ENCODE data around the gene ST8SIA2.
"Not testable (repeated sequence)": the region's sequence is repeated elsewhere in the genome, so short reads cannot be mapped to it uniquely, and the experiment has no call there.

Gene ST8SIA2

DNA sequence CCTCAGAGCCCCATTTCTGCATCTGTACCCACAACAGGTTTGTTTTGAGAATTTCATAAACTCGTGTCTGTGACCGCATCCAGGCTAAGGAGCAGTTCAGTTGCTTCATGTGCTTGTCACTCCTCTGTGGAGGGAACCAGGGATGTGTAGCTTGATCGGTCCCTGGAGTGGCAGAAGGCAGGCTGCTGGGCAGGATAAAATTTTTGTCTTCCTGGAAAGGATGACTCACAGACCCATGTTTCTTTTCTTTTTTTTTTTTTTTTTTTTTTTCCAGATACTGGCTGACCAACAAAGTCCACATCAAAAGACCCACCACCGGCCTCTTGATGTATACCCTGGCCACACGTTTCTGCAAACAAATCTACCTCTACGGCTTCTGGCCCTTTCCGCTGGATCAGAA lies 70.1 kb downstream of the ST8SIA2 start:
- Mint-ChIP-seq H3K27ac (no peak overlapping the region), H3K36me3 (no peaks in the 10 kb centered on the region), H3K27me3 (no peaks in the 10 kb centered on the region), H3K9me3 (no peaks in the 10 kb centered on the region), H3K4me1 (no peaks in the 10 kb centered on the region), H3K4me3 (no peak overlapping the region)
- no peak for ATAC-seq (replicated peaks)
- DNase-seq = no peak

DNA sequence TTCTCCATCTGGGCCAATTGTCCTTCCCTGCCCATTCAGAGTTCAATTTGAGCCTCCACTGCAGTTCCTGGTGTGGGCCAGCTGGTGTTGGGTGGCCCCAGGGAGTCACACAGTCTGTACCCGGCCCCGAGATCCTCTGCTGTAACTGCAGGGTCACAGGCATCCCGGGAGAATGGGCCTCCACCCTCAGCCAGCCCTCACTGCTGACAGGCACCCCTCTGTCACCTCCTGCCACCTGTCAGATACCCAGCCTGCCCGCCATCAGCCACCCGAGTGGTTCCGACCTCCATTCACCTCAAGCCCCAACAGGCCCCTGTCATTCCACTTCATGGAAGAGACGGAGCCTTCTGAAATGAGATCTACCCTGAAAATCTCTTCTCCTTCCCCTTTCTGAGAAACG lies 73.2 kb downstream of the ST8SIA2 start:
- DNase-seq (no peak), ATAC-seq (replicated peaks) (no peak)
- H3K36me3 Mint-ChIP-seq = no peaks in the 10 kb centered on the region
- H3K4me3 Mint-ChIP-seq = no peak overlapping the region
- H3K27me3 Mint-ChIP-seq = no peaks in the 10 kb centered on the region
- no peaks in the 10 kb centered on the region for H3K9me3 Mint-ChIP-seq
- no peaks in the 10 kb centered on the region for H3K4me1 Mint-ChIP-seq
- no peak overlapping the region for H3K27ac Mint-ChIP-seq

DNA sequence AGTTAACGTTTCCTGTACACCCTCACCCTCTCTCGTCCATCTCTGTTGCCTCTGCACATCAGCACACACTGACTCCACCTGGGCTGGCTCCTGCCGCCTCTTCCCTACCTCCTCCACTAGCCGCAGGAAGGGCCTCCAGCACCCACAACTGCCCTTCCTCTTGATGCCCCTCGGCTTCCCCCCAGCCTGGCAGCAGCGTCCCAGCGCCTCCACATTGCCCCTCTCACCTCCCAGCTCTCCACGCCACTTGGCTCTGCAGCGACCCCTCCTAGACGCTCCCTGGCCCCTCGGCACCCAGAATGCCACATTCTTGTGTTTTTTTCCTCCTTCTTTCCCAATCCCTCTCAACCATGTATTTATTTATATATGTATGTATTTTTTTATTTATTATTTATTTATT lies 73.6 kb downstream of the ST8SIA2 start:
- ATAC-seq (replicated peaks) = no peak
- Mint-ChIP-seq H3K4me1 (no peaks in the 10 kb centered on the region), H3K4me3 (no peak overlapping the region), H3K27ac (no peak overlapping the region), H3K27me3 (no peaks in the 10 kb centered on the region), H3K36me3 (no peaks in the 10 kb centered on the region), H3K9me3 (no peaks in the 10 kb centered on the region)
- no peak for DNase-seq

DNA sequence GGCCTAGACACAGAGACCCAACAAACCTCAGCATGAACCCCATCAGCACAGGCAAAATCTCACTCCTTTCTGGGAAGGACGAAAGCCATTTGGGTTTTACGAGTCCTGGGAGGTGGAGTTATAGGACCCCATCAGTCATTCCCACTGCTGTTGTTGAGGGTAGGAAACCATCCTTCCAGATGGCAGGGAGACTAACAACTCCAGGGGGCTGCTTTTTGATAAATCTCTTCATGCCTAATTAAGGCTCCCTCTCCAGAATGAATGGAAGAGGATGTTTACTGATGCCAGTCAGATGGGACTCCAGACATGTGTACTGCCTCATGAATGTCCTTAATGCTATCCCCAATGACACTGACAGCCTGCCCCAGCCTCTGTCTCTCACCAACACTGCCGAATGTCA lies 75.3 kb downstream of the ST8SIA2 start:
- Mint-ChIP-seq H3K9me3 (no peaks in the 10 kb centered on the region), H3K4me3 (no peak overlapping the region), H3K4me1 (no peaks in the 10 kb centered on the region), H3K27me3 (no peaks in the 10 kb centered on the region), H3K27ac (no peak overlapping the region), H3K36me3 (no peaks in the 10 kb centered on the region)
- no peak for ATAC-seq (replicated peaks)
- no peak for DNase-seq

DNA sequence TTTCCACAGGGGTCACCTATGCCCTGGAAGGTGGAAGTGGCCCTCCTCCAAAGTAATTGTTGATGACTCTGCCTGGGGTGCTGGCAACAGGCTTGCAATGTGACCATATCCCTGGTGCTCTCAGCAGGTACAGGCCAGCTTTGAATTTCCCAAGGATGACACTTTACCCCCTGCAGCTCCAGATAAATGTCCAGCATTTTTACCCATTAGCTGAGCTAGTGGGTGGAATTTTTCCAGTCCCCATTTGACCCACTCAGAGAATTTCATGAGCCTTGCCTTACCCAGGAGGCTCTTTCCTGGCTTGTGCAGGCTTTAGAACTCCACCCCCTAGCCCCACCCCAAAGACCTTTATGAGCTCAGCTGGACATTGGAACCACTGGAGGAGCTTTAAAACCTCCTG lies 77.6 kb downstream of the ST8SIA2 start:
- no peak for ATAC-seq (replicated peaks)
- Mint-ChIP-seq H3K9me3 (no peaks in the 10 kb centered on the region), H3K27ac (no peak overlapping the region), H3K27me3 (no peaks in the 10 kb centered on the region), H3K4me3 (no peak overlapping the region), H3K4me1 (no peaks in the 10 kb centered on the region), H3K36me3 (no peaks in the 10 kb centered on the region)
- no peak for DNase-seq

DNA sequence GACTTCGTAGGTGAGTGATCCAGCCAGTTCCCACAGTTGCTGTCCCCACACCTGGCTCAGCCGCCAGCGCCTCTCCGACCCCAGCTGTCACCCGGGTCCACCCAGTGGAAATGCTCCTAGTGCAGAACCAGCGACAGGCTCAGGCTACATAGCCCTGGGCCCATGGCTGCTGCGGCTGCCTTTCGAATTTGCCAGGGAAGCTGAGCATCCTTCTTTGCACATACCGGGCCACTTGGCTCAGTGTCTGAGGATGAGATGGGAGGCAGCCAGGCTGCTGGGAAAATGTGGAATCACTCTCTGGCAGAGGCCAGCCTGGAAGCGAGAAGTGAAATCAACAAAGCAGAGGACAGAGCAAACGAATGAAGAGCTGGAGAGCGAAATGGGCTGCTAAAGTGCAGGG lies 80.1 kb downstream of the ST8SIA2 start:
- H3K36me3 Mint-ChIP-seq = no peaks in the 10 kb centered on the region
- DNase-seq = no peak
- no peaks in the 10 kb centered on the region for H3K9me3 Mint-ChIP-seq
- no peak overlapping the region for H3K27ac Mint-ChIP-seq
- ATAC-seq (replicated peaks) = no peak
- H3K4me1 Mint-ChIP-seq = no peaks in the 10 kb centered on the region
- no peak overlapping the region for H3K4me3 Mint-ChIP-seq
- no peaks in the 10 kb centered on the region for H3K27me3 Mint-ChIP-seq

DNA sequence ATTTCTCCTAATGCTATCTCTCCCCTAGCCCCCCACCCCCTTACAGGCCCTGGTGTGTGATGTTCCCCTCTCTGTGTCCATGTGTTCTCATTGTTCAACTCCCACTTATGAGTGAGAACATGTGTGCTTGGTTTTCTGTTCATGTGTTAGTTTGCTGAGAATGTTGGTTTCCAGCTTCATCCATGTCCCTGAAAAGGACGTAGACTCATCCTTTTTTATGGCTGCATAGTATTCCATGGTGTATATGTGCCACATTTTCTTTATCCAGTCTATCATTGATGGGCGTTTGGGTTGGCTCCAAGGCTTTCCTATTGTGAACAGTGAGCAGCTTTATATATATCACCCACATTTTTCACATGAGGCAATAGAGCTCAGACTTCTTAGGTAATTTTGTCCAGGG lies 86.0 kb downstream of the ST8SIA2 start:
- not testable (repeated sequence) for ATAC-seq (replicated peaks); H3K4me1 Mint-ChIP-seq; DNase-seq; H3K4me3 Mint-ChIP-seq; H3K27me3 Mint-ChIP-seq; H3K36me3 Mint-ChIP-seq; H3K9me3 Mint-ChIP-seq; H3K27ac Mint-ChIP-seq

DNA sequence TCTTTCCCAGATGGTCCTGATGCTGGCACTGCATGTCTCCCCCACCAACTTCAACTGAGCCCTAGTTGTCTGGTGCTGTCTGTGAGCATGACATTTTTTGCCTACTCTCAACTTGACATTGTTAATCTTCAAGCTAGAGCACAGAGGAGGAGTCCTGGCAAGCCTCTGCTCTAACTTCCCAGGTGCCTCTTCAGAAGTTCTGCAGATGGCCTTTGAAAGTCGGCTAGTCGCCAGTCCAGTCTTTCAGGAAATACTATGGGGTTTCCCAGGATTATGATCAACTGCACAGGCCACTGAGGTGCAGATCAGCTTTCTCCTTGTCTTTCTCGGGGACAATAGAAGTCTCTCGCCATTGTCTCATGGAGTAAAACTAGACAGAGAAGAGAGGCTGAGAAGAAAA lies 86.7 kb downstream of the ST8SIA2 start:
- peaks cover 3% of the 10 kb centered on the region in 2 donors for H3K27me3 Mint-ChIP-seq
- peaks cover 3% of the 10 kb centered on the region in 2 donors for H3K9me3 Mint-ChIP-seq
- DNase-seq (no peak), ATAC-seq (replicated peaks) (no peak)
- no peaks in the 10 kb centered on the region for H3K36me3 Mint-ChIP-seq
- no peak overlapping the region for H3K27ac Mint-ChIP-seq
- H3K4me1 Mint-ChIP-seq = no peaks in the 10 kb centered on the region
- H3K4me3 Mint-ChIP-seq = no peak overlapping the region

DNA sequence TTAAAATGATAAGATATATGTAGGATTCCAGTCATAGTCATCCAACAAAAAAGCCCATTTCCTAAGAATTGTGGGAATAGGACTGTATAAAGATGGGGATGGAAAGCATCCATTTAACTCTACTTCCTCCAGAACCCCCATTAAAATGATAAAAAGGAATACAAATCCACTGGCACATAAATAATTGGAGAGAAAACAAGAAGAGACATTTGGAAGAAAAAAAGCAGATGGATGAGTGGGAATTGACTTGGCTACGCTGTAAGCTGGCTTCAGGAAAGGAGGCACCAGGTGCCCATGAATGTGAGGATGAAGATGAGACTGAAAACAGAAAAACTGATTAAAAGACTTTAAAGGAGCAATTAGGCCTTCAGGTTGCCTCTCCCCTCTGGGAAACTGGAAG lies 91.8 kb downstream of the ST8SIA2 start:
- Mint-ChIP-seq H3K27me3 (peaks cover 3 to 7% of the 10 kb centered on the region in 2 donors), H3K36me3 (no peaks in the 10 kb centered on the region), H3K9me3 (peaks cover 4 to 12% of the 10 kb centered on the region in 2 donors), H3K4me3 (no peak overlapping the region), H3K27ac (no peak overlapping the region), H3K4me1 (no peaks in the 10 kb centered on the region)
- no peak for DNase-seq
- ATAC-seq (replicated peaks) = no peak

DNA sequence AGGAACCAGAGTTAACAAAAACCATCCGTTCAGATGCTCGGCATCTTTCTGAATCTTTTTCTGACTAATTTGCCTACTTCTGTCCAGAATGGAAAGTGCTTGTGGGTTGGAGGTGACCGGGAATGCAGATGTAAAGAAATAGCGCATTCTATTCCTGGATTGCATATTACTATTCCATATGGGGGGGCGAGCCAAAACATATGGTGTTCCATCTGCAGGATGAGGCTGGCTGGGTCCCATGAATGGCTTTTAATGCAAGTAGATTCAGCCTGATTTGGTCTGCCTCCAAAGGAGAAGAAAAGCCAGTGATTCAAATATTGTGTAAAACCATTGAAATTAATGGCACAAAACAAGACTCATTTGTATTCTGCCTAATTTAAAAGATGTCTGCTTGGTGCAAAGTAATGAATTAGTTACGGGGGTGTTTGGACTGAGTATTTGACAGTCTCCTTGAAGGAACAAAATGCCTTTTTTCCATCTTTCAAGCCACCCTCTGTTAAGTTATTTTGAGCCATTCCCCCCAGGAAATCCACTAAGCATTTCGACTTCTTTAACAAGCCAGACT lies 99.0 kb downstream of the ST8SIA2 start:
- no peak for DNase-seq
- H3K4me1 Mint-ChIP-seq = no peaks in the 10 kb centered on the region
- no peak overlapping the region for H3K4me3 Mint-ChIP-seq
- no peaks in the 10 kb centered on the region for H3K36me3 Mint-ChIP-seq
- peaks cover 8 to 12% of the 10 kb centered on the region in 2 donors for H3K9me3 Mint-ChIP-seq
- no peak for ATAC-seq (replicated peaks)
- peaks cover 12 to 15% of the 10 kb centered on the region in 2 donors for H3K27me3 Mint-ChIP-seq
- no peak overlapping the region for H3K27ac Mint-ChIP-seq

DNA sequence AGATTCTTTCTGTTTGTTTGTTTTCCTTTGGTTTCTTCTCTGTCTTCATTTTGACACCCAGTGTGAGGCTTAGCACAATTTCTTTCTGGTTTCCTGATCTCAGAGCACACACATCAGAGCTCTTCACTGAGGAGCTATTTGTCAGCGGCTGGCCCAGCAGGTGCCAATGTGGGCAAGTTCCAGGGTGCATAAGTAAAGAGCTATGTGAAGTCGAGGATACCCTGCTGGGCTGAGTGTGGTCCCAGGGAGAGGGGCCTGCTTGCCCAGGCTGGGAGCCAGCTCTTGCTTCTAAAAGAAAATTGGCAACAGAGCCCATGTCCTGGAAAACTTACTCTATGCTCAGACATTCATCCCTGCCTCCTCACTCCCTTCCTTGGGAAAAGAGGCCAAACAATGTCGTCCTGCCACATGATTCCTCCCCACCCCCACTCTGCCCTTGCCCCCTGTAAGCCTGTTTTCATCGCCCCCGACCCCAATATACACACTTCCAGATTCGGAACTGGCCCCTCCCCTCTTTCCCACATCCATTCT lies 101.2 kb downstream of the ST8SIA2 start:
- H3K4me1 Mint-ChIP-seq = no peaks in the 10 kb centered on the region
- no peak overlapping the region for H3K27ac Mint-ChIP-seq
- H3K36me3 Mint-ChIP-seq = no peaks in the 10 kb centered on the region
- no peak overlapping the region for H3K4me3 Mint-ChIP-seq
- no peak for ATAC-seq (replicated peaks)
- peaks cover 6 to 12% of the 10 kb centered on the region in 2 donors for H3K9me3 Mint-ChIP-seq
- peaks cover 17 to 21% of the 10 kb centered on the region in 2 donors for H3K27me3 Mint-ChIP-seq
- DNase-seq = no peak

DNA sequence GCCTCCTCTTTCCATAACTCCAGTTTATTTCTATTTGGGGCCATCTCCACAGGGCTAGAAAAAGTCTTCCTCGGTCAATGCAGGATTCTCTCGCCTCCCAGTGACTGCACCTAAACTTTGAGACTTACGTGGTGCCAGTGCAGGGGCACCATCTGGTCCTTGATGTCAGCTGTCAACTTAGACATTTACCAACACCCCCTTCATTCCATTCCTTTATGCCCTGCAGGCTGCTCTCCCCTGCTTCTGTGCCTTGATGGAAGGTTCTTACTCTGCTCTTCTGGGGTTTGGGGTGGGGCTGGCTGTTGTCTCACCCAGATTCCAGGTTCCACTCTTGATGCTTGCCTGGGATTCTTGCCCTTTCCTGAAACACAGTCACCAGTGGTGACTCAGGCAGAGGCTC lies 101.8 kb downstream of the ST8SIA2 start:
- no peaks in the 10 kb centered on the region for H3K4me1 Mint-ChIP-seq
- H3K27ac Mint-ChIP-seq = no peak overlapping the region
- H3K27me3 Mint-ChIP-seq = peaks cover 19 to 26% of the 10 kb centered on the region in 2 donors
- ATAC-seq (replicated peaks) (no peak), DNase-seq (no peak)
- H3K4me3 Mint-ChIP-seq = no peak overlapping the region
- no peaks in the 10 kb centered on the region for H3K36me3 Mint-ChIP-seq
- H3K9me3 Mint-ChIP-seq = peaks cover 3 to 12% of the 10 kb centered on the region in 2 donors

DNA sequence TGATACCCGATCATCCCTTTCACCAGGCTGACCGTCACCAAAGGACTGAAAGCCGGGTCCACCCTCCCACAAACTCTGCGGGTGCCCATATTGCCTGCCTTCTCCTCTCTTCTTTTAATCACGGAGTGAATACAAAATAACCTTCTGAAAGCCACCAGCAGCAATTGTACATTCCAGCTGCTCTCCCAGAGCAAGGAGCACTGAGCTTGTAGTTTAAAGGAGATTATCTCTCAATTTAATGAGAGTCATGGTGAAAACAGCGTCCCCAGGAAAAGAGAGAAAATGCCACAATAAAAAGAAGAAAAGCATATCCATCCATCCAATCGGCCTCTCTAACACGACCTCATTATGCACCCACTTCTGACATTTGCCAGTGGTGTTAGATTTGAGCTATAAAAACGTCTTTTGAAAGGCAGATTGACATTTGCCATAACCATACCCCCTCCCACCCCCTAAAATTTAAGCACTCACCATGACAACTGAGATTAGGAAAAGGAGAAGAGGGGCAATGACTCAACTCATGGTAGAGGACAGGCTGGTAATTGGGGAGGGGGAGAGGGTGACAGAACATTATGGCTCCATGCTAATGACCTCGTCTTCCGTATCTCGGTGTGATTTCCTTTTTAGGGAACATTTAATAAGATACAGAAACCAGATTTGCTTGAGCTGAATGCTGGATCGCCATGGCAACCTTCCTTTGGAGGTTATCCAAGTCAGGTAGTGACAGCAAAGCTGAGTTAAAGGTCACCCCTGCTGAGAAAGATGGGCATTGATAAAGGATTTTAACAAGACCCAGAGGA lies 106.2 kb downstream of the ST8SIA2 start:
- Mint-ChIP-seq H3K36me3 (no peaks in the 10 kb centered on the region), H3K27ac (no peak overlapping the region), H3K4me3 (no peak overlapping the region), H3K27me3 (peaks cover 21 to 29% of the 10 kb centered on the region in 2 donors), H3K9me3 (no peaks in the 10 kb centered on the region), H3K4me1 (no peaks in the 10 kb centered on the region)
- no peak for DNase-seq
- no peak for ATAC-seq (replicated peaks)

DNA sequence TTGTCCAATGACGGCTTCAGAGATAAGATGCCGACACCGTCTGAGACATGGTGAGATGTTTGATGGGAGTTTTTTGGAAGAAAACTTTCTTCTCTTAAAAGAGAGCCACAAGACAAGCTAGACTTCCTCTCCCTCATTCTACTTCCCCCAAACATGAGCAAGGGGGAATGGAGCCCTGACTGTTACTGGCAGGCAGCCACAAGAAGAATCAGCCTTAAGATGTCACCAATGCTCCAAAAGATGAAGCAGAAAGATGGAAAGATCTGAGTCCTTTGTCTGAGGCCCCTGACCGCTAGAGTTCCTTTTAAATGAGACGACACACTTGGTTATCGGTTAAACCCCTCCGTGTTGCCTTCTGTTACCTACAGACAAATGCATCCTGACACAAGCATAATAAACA lies 108.7 kb downstream of the ST8SIA2 start:
- no peak for ATAC-seq (replicated peaks)
- Mint-ChIP-seq H3K27ac (no peak overlapping the region), H3K4me3 (no peak overlapping the region), H3K36me3 (no peaks in the 10 kb centered on the region), H3K9me3 (peaks cover 7 to 8% of the 10 kb centered on the region in 2 donors), H3K4me1 (no peaks in the 10 kb centered on the region), H3K27me3 (peaks cover 14 to 17% of the 10 kb centered on the region in 2 donors)
- no peak for DNase-seq
